GM12878 (cell line): ENCODE results near the gene NTF4. TPM values are rescaled to one million over a fixed set of nuclear protein-coding genes. Genes with fewer than 3 reads are reported as not detected.
"Not testable (repeated sequence)": the region's sequence is repeated elsewhere in the genome, so short reads cannot be mapped to it uniquely, and the experiment has no call there.

Source experiments
- ATAC-seq: fragments of 200-7000 bp; cut with Tn5 transposase; 3 replicates; pipeline ENCODE4 v1.9.1; 2020; ENCODE audit warnings: mild to moderate bottlenecking, moderate library complexity
- BruUV-seq: library from RNA; stranded (reverse); fragments of 400-500 nt; replicated peaks from 2 replicates; lab custom pipeline; 2021; lab: Mats Ljungman, UMichigan
- CTCF ChIA-PET: fragments of 300-600 bp; sonication (Branson Sonifier 250); formaldehyde crosslinking; extraction: SDS; loops from one replicate; lab custom pipeline; 2021; ENCODE audit warnings: inconsistent platforms; lab: Yijun Ruan, JAX
- POLR2A ChIA-PET: fragments of 350-600 bp; formaldehyde crosslinking; extraction: SDS; loops from one replicate; lab custom pipeline; 2021; ENCODE audit warnings: inconsistent platforms; lab: Charles Lee
- RAD21 ChIA-PET: fragments of 300-600 bp; sonication (Branson Sonifier 250); formaldehyde crosslinking; loops from one replicate; lab custom pipeline; 2023; ENCODE audit warnings: antibody characterized with exemption; ENCODE audit not compliant: unreplicated experiment; lab: Charles Lee
- SMC1A ChIA-PET: fragments of 300-600 bp; sonication (Branson Sonifier 250); formaldehyde crosslinking; loops from one replicate; lab custom pipeline; 2023; ENCODE audit not compliant: unreplicated experiment, uncharacterized antibody; lab: Charles Lee
- DNase-seq: peaks from one replicate; pipeline ENCODE4 v3.0.0-alpha.2; 2011; ENCODE audit warnings: low read depth, low spot score
- FAIRE-seq: peaks from 3 replicates; lab custom pipeline; 2011; peaks lifted over from hg19 to GRCh38; lab: Jason Lieb, UNC
- H2AFZ ChIP-seq: 2 replicates; pipeline ENCODE4 v1.6.0; 2011; ENCODE audit warnings: low read depth, low read length, control low read depth; ENCODE audit not compliant: control insufficient read depth
- H3K27ac ChIP-seq: 2 replicates; pipeline ENCODE4 v1.5.1; 2011; ENCODE audit warnings: control low read depth; ENCODE audit not compliant: control insufficient read depth, insufficient read depth
- H3K27me3 ChIP-seq, 2 experiments: replicated peaks in 1 of 2; 2 replicates each; pipeline versions ENCODE4 v1.6.0 to v1.6.1; 2011; ENCODE audit warnings: low read length in 1 of 2; ENCODE audit not compliant: control insufficient read depth in 2 of 2, insufficient read depth in 2 of 2
- H3K36me3 ChIP-seq, 2 experiments: 2 replicates each; pipeline ENCODE4 v1.5.1; 2011; ENCODE audit warnings: low read length in 1 of 2; ENCODE audit not compliant: control insufficient read depth in 2 of 2, insufficient read depth in 2 of 2
- H3K4me1 ChIP-seq: 2 replicates; pipeline ENCODE4 v1.6.1; 2011; ENCODE audit warnings: mild to moderate bottlenecking, low read length, moderate library complexity, mixed read lengths; ENCODE audit not compliant: control insufficient read depth, insufficient read depth
- H3K4me2 ChIP-seq: 2 replicates; pipeline ENCODE4 v1.6.0; 2011; ENCODE audit warnings: control low read depth; ENCODE audit not compliant: control insufficient read depth, insufficient read depth
- H3K4me3 ChIP-seq: fragments of 200-600 bp; sonication (generic); 2 replicates; pipeline ENCODE4 v1.5.1; 2016
- H3K79me2 ChIP-seq: 2 replicates; pipeline ENCODE4 v1.6.0; 2011; ENCODE audit warnings: low read length; ENCODE audit not compliant: control insufficient read depth, insufficient read depth
- H3K9ac ChIP-seq: 2 replicates; pipeline ENCODE4 v1.8.0; 2011; ENCODE audit warnings: low read length, control low read depth, mixed read lengths; ENCODE audit not compliant: control insufficient read depth, insufficient read depth
- H3K9me3 ChIP-seq: replicated peaks from 3 replicates; pipeline ENCODE4 v1.5.1; 2011; ENCODE audit warnings: mild to moderate bottlenecking, low read length; ENCODE audit not compliant: control insufficient read depth, insufficient read depth
- H4K20me1 ChIP-seq: 2 replicates; pipeline ENCODE4 v1.6.0; 2011; ENCODE audit not compliant: control insufficient read depth, insufficient read depth
- RAD21 ChIP-seq: IDR thresholded peaks from 2 replicates; pipeline ENCODE4 v1.6.1; 2011; ENCODE audit warnings: mild to moderate bottlenecking, low read depth, low read length, moderate library complexity; ENCODE audit not compliant: insufficient read depth
- SMC3 ChIP-seq: IDR thresholded peaks from 2 replicates; pipeline ENCODE4 v1.6.1; 2011; ENCODE audit warnings: low read length, improper control_type of control experiment, borderline replicate concordance
- WGBS: methylation state at CpG from one replicate; pipeline ENCODE4 v1.1.6; 2016; ENCODE audit warnings: low lambda C conversion rate; ENCODE audit not compliant: insufficient replicate concordance, insufficient coverage; ENCODE audit errors: missing lambda C conversion rate; 5-methylcytosine and 5-hydroxymethylcytosine counted together
- in situ Hi-C: fragments of 300-500 bp; cut with MboI; formaldehyde crosslinking; loops from 9 replicates; pipeline ENCODE4 v1.14.3; 2018; ENCODE audit warnings: mixed read lengths
- intact Hi-C: fragments of 100-400 bp; cut with micrococcal nuclease; formaldehyde crosslinking; loops from one replicate; pipeline ENCODE4 v1.14.2; 2022; ENCODE audit not compliant: unreplicated experiment
- polyA plus RNA-seq, 11 experiments: library from polyadenylated mRNA; depleted of rRNA in 4 of 11; unstranded in 6 of 11; stranded (reverse) in 5 of 11; fragments of >200 nt; fragmentation: Nextera tagmentation in 4 of 11; fragmentation: Illumina TruSeq in 1 of 11; extraction: Ambion mirVana in 4 of 11; extraction: Trizol in 1 of 11; gene quantifications; 1 replicate in 1 of 11; 2 replicates in 10 of 11; pipeline versions ENCODE4 v1.2.1 to v1.2.3, GENCODE V29; 2011 to 2016; ENCODE audit warnings: inconsistent platforms in 2 of 11, missing spikeins in 2 of 11, low read depth in 1 of 11
- total RNA-seq, 4 experiments: library from RNA; depleted of rRNA in 3 of 4; stranded (reverse); fragments of >200 nt in 3 of 4; fragmentation: Illumina TruSeq in 1 of 4; extraction: Trizol in 1 of 4; gene quantifications; 2 replicates each; pipeline versions ENCODE4 v1.2.1 to v1.2.3, GENCODE V29; 2013 to 2021
- TF ChIP-seq, protein P1 (sequence below), 3 experiments: IDR thresholded peaks in 2 of 3; conservative IDR thresholded peaks in 1 of 3; 2 replicates each; pipeline ENCODE4 v1.5.1; 2011; ENCODE audit warnings: low read depth in 3 of 3, low read length in 3 of 3, mild to moderate bottlenecking in 3 of 3, control low read depth in 2 of 3, moderate library complexity in 2 of 3, inconsistent platforms in 1 of 3, mixed read lengths in 1 of 3; ENCODE audit not compliant: control insufficient read depth in 2 of 3, insufficient read depth in 1 of 3; ENCODE audit errors: extremely low read depth in 1 of 3

Gene NTF4
- total and polyA plus RNA-seq, 10 of the 15 experiments (the other 5 are each of a cell fraction or from before 2014, with no cell fraction given) = not detected

DNA sequence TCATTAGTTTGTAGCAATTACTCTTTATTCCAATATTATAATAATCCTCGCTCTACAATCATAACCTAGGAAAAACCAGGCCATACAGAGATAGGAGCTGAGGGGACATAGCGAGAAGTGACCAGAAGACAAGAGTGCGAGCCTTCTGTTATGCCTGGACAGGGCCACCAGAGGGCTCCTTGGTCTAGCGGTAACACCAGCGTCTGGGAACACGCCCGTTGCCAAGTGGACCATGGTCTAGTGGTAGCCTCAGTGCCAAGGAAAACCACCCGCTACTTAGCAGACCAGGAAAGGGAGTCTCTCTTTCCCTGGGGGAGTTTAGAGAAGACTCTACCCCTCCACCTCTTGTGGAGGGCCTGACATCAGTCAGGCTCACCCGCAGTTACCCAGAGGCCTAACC lies 10.3 kb upstream of the NTF4 start:
- H3K27me3 ChIP-seq, H3K36me3 ChIP-seq, H3K9me3 ChIP-seq, H4K20me1 ChIP-seq, H3K27ac ChIP-seq, intact Hi-C loops, H3K4me3 ChIP-seq, BruUV-seq, FAIRE-seq, in situ Hi-C loops, H3K4me1 ChIP-seq, H2AFZ ChIP-seq, H3K9ac ChIP-seq, POLR2A ChIA-PET, DNase-seq, RAD21 ChIA-PET, H3K79me2 ChIP-seq, H3K4me2 ChIP-seq: not testable (repeated sequence)
- WGBS = 12% methylated on average over 8 of the region's 9 CpGs
- ATAC-seq = peak; percentile 52; the same call in 2 of the 3 replicates
- peak; percentile 41; the same call in 1 of the 2 replicates for TF ChIP-seq RAD21
- TF ChIP-seq SMC3 = peak; percentile 36; the same call in 1 of the 2 replicates
- TF ChIP-seq, protein P1, sequence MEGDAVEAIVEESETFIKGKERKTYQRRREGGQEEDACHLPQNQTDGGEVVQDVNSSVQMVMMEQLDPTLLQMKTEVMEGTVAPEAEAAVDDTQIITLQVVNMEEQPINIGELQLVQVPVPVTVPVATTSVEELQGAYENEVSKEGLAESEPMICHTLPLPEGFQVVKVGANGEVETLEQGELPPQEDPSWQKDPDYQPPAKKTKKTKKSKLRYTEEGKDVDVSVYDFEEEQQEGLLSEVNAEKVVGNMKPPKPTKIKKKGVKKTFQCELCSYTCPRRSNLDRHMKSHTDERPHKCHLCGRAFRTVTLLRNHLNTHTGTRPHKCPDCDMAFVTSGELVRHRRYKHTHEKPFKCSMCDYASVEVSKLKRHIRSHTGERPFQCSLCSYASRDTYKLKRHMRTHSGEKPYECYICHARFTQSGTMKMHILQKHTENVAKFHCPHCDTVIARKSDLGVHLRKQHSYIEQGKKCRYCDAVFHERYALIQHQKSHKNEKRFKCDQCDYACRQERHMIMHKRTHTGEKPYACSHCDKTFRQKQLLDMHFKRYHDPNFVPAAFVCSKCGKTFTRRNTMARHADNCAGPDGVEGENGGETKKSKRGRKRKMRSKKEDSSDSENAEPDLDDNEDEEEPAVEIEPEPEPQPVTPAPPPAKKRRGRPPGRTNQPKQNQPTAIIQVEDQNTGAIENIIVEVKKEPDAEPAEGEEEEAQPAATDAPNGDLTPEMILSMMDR (IDR thresholded peaks at IDR 0.05 in 2 of 3, conservative IDR thresholded peaks at IDR 0.05 in 1 of 3; ENCODE audit: control insufficient read depth in 2 of 3, extremely low read depth in 1 of 3, insufficient read depth in 1 of 3, low read depth in 3 of 3, low read length in 3 of 3) = peak; percentile 33 to 54 (median 42); a peak in 5 of 6 replicates
- ChIA-PET SMC1A (interaction anchor here (1.1 kb wide), 1 partner anchor 124 kb away, joined by 5 read pairs; no protein-coding TSS in a partner anchor), CTCF (interaction anchor here (1.1 to 2.6 kb wide), 4 partner anchors 22 to 146 kb away, joined by 4 to 15 read pairs (median 8); no protein-coding TSS in a partner anchor)
